ENCODE measurements around the gene ASTL. TPM values are rescaled to one million over a fixed set of nuclear protein-coding genes. Genes with fewer than 3 reads are reported as not detected.

Gene ASTL
- total RNA-seq, 2 experiments from 2014 or later: 2.5 to 2.8 TPM

DNA sequence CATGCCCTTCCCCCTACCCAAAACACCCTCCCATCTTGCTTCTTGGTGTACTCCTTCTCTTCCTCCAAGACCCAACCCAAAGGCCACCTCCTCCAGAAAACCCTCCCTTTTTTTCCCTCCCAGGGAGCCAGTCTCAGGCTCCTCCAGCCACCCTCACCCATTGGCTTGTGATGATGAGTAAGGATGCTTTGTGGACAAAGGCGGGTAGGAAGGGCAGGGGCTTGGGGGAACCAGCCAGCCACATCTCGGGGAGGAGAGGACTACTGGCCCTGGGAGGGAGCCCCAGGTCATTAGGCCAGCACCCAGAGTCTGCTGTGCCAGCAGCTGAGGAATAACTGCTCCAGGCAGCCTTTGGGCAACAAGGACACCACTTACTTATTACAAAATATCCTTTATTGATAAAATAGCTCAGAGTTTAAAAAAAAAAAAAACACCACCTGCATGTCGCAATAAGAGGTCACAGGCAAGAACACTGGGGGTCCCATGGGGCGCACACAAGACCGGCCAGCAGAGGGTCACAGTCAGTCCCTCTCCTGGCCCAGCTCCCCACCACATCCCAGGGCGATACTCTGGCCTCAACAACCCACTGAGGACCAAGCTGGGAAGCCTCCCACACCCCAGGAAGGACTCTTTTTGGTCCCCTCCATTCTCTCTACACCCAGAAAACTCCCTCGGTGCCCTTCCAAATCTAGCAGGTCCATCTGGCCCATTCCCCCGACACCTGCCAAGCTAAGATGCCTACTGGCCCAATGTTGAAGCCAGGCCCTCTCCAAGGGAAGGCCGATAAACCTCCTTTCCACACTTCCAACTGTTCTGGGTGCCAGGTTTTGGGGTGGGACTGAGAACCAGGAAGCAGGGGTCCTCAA is 25.6 kb downstream of the ASTL start:
- Mint-ChIP-seq H3K27me3 (peaks cover 6% of the 10 kb centered on the region), H3K36me3 (ENCODE audit: low read depth) (no peaks in the 10 kb centered on the region), H3K4me1 (peaks cover 5% of the 10 kb centered on the region), H3K27ac (no peak overlapping the region), H3K9me3 (ENCODE audit: low read depth) (no peaks in the 10 kb centered on the region), H3K4me3 (no peak overlapping the region)
- no peak for DNase-seq
- ChIA-PET POLR2A (interaction anchor here (0.7 kb wide), 1 partner anchor 488 kb away, joined by 3 read pairs; no protein-coding TSS in a partner anchor), CTCF (interaction anchor here (0.6 to 2.1 kb wide), 6 partner anchors 14 to 164 kb away, joined by 3 to 19 read pairs (median 3); partner anchors contain the start of gene ASTL)
- no peak for ATAC-seq
- intact Hi-C loops (cut with DNase I, micrococcal nuclease): loop anchor here in 1 of 2 experiments (10.0 kb wide), 1 partner anchor 108 kb away; no protein-coding TSS in a partner anchor

GRCh38 chr2:96111823-96112500 is 26.3 kb downstream of the ASTL start:
- H3K36me3 Mint-ChIP-seq (ENCODE audit: low read depth): no peaks in the 10 kb centered on the region
- H3K27me3 Mint-ChIP-seq: peaks cover 6% of the 10 kb centered on the region
- H3K27ac Mint-ChIP-seq: no peak overlapping the region
- no peak overlapping the region for H3K4me3 Mint-ChIP-seq
- ChIA-PET POLR2A (no interaction called here), CTCF (interaction anchor here (0.6 to 1.8 kb wide), 5 partner anchors 27 to 119 kb away, joined by 3 to 7 read pairs (median 5); partner anchors contain the start of gene ASTL)
- peaks cover 3% of the 10 kb centered on the region for H3K4me1 Mint-ChIP-seq
- ATAC-seq: peak; percentile 24
- peak; percentile 22 for DNase-seq
- H3K9me3 Mint-ChIP-seq (ENCODE audit: low read depth): no peaks in the 10 kb centered on the region
- intact Hi-C loops (cut with DNase I, micrococcal nuclease): loop anchor here in 1 of 2 experiments (10.0 kb wide), 1 partner anchor 107 kb away; no protein-coding TSS in a partner anchor

DNA sequence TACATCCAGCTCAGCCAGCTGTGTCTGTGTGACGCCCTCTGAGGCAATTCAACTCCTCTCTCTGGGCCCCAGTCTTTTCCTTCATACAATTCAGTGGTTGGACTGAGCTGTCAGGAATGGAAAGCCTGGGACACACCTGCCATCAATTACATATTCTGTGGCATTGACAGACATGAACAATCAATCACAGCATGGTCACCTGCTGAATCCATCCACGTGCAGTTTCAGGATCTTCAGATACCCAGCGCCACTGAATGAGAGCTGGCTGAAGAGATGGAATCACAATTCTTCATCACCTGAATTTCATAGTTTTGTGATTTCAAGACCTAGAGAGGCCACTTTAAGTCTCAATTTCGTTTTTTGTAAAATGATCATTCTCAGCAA is 27.1 kb downstream of the ASTL start:
- no peak for DNase-seq
- Mint-ChIP-seq H3K4me3 (no peak overlapping the region), H3K9me3 (ENCODE audit: low read depth) (peaks cover under 1% of the 10 kb centered on the region), H3K27ac (no peak overlapping the region), H3K36me3 (ENCODE audit: low read depth) (no peaks in the 10 kb centered on the region), H3K27me3 (peaks cover 6% of the 10 kb centered on the region), H3K4me1 (peaks cover 3% of the 10 kb centered on the region)
- ChIA-PET CTCF (interaction anchor here (0.6 to 1.8 kb wide), 3 partner anchors 64 to 119 kb away, joined by 3 to 7 read pairs (median 5); no protein-coding TSS in a partner anchor), POLR2A (no interaction called here)
- intact Hi-C loops (cut with DNase I, micrococcal nuclease): loop anchor here in 1 of 2 experiments (10.0 kb wide), 1 partner anchor 106 kb away; no protein-coding TSS in a partner anchor
- ATAC-seq: no peak

DNA sequence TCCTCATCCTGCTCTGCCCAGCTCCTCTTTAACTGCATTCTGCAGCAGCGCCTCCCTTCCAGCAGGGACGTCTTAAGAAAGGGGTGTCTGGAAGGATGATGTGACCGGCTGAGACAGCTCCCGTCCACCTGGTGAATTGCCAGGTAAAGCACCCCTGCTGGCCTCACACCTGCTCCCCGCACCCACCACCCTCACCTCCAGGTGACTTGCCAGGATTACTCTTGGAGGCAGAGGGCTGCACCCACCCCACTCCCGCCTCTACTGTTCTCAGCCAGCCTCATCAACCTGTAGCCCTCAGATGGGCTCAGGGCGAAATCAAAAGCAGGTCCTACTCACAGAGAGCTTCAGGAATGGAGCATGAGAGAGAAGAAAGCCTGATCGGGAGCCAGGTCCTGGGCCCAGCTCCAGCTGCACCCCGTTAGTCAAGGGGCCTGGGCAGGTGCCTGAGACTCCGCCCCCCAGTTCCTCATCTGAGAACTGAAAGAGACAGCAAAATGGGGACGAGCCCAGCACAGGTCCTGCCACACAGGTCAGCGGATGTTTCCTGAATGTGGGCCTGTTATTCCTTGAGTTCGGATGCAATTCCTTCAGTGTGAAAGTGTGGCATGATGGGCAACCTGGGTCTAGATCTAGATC is 27.6 kb downstream of the ASTL start:
- DNase-seq: no peak
- ChIA-PET CTCF (interaction anchor here (0.7 to 1.8 kb wide), 3 partner anchors 64 to 118 kb away, joined by 4 to 7 read pairs (median 5); no protein-coding TSS in a partner anchor), POLR2A (no interaction called here)
- Mint-ChIP-seq H3K4me3 (no peak overlapping the region), H3K36me3 (ENCODE audit: low read depth) (no peaks in the 10 kb centered on the region), H3K27me3 (peaks cover 4% of the 10 kb centered on the region), H3K4me1 (peaks cover 2% of the 10 kb centered on the region), H3K27ac (no peak overlapping the region), H3K9me3 (ENCODE audit: low read depth) (peaks cover 2% of the 10 kb centered on the region)
- intact Hi-C loops (cut with DNase I, micrococcal nuclease): loop anchor here in 1 of 2 experiments (10.0 kb wide), 1 partner anchor 106 kb away; no protein-coding TSS in a partner anchor
- ATAC-seq: no peak

DNA sequence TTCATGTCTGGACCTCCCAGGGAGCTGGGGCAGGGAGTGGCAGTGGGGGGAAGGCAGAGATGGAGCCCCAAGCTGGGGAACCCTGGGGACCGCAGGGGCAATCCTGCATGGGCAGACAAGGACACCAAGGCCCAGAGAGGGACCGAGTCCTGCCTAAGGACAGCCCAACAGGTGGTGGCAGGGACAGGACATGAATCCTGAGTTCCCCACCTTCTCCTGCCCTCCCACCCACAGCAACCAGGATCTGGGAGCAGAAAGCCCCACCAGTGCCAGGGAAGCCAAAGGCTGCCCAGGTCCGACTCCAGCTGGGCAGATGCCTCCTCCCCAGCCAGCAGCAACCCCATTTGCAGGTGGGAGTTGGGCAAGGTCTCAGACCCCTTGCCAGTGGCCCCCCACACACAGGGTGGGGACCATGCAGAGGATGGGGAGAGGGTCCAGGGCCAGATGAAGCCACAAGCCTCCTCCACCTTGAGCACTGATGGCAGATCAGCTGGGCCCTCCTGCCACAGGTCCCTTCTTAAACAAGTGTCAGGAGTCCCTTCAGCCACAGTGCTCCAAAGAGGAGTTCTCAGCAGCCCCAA is 28.3 kb downstream of the ASTL start:
- Mint-ChIP-seq H3K9me3 (ENCODE audit: low read depth) (peaks cover 8% of the 10 kb centered on the region), H3K4me3 (no peak overlapping the region), H3K4me1 (no peaks in the 10 kb centered on the region), H3K36me3 (ENCODE audit: low read depth) (peaks cover 5% of the 10 kb centered on the region), H3K27me3 (no peaks in the 10 kb centered on the region), H3K27ac (no peak overlapping the region)
- ChIA-PET POLR2A (no interaction called here), CTCF (interaction anchor here (0.6 to 0.7 kb wide), 2 partner anchors 29 to 89 kb away, joined by 3 to 4 read pairs; no protein-coding TSS in a partner anchor)
- DNase-seq (no peak), ATAC-seq (no peak)
- intact Hi-C loops (cut with DNase I, micrococcal nuclease): loop anchor here in 1 of 2 experiments (10.0 kb wide), 1 partner anchor 105 kb away; no protein-coding TSS in a partner anchor

- ChIA-PET CTCF (interaction anchor here (0.6 to 0.8 kb wide), 2 partner anchors 28 to 30 kb away, joined by 3 read pairs; no protein-coding TSS in a partner anchor), POLR2A (no interaction called here)
- DNase-seq (no peak), ATAC-seq (no peak)
- H3K36me3 Mint-ChIP-seq (ENCODE audit: low read depth): peaks cover 6% of the 10 kb centered on the region
- H3K9me3 Mint-ChIP-seq (ENCODE audit: low read depth): peaks cover 8% of the 10 kb centered on the region
- H3K27me3 Mint-ChIP-seq: no peaks in the 10 kb centered on the region
- H3K27ac Mint-ChIP-seq: no peak overlapping the region
- H3K4me1 Mint-ChIP-seq: no peaks in the 10 kb centered on the region
- H3K4me3 Mint-ChIP-seq: no peak overlapping the region
- intact Hi-C loops (cut with DNase I, micrococcal nuclease): no loop called here
These were observed 29.0 kb downstream of the ASTL start for GRCh38 chr2:96109361-96109680.

DNA sequence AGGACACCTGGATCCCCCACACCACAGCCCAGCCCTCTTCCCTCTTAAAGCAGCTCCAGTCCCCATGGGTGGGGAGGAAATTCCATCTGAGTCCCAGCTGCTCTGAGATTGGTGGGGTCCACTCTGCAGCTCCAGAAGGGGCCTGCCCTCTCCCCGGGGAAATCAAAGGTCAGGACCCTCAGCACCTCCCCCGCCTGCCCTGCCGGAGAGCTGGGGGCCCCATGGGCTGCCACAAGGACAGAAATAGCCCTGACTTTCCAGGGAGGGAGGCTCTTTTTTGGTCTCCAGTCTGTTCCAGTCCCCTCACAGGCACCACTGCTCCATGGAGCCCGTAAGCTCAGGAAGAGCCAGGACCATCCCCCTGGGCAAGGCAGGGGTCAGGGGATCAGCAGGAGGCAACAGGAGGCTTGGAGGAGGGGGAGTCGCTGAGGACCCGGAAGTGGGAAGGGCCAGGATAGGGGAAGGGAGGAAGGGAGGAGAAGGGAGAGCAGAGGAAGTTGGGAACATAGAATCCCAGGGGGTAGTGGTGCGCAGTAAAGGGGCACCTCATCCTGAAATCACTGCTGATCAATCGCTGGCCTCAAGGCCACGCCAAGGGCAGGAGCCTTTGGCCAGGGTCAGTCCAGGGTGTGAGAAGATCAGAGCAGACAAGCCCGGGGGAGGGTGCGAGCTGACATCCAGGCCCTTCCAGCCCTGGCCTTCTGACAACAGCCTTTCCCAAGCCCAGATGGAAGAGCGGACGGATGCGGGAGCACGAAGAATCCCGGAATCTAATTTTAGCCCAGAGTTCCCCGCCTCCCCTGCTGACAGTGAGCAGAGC is 29.6 kb downstream of the ASTL start:
- CTCF ChIA-PET: interaction anchor here (0.8 kb wide), 1 partner anchor 29 kb away, joined by 3 read pairs; no protein-coding TSS in a partner anchor
- intact Hi-C loops (cut with DNase I, micrococcal nuclease): no loop called here
- Mint-ChIP-seq H3K36me3 (ENCODE audit: low read depth) (peaks cover 6% of the 10 kb centered on the region), H3K27ac (no peak overlapping the region), H3K4me1 (no peaks in the 10 kb centered on the region), H3K9me3 (ENCODE audit: low read depth) (peaks cover 8% of the 10 kb centered on the region), H3K4me3 (no peak overlapping the region), H3K27me3 (no peaks in the 10 kb centered on the region)
- ATAC-seq: no peak
- POLR2A ChIA-PET: no interaction called here
- peak; percentile 1 for DNase-seq

- peak; percentile 2 for DNase-seq
These were observed 30.2 kb downstream of the ASTL start for GRCh38 chr2:96108151-96108540.

GRCh38 chr2:96107708-96108065 is 30.6 kb downstream of the ASTL start:
- peaks cover 8% of the 10 kb centered on the region for H3K9me3 Mint-ChIP-seq (ENCODE audit: low read depth)
- ChIA-PET POLR2A (no interaction called here), CTCF (no interaction called here)
- intact Hi-C loops (cut with DNase I, micrococcal nuclease): no loop called here
- peaks cover 6% of the 10 kb centered on the region for H3K36me3 Mint-ChIP-seq (ENCODE audit: low read depth)
- no peak for DNase-seq
- no peak for ATAC-seq
- H3K4me3 Mint-ChIP-seq: no peak overlapping the region
- no peaks in the 10 kb centered on the region for H3K4me1 Mint-ChIP-seq
- no peaks in the 10 kb centered on the region for H3K27me3 Mint-ChIP-seq
- H3K27ac Mint-ChIP-seq: no peak overlapping the region

More at GRCh38 chr2:96108151-96108540, 30.2 kb downstream of the ASTL start:
- intact Hi-C loops (cut with DNase I, micrococcal nuclease): no loop called here
- H3K27me3 Mint-ChIP-seq: no peaks in the 10 kb centered on the region
- no peaks in the 10 kb centered on the region for H3K4me1 Mint-ChIP-seq
- no peak for ATAC-seq
- peaks cover 8% of the 10 kb centered on the region for H3K9me3 Mint-ChIP-seq (ENCODE audit: low read depth)
- H3K36me3 Mint-ChIP-seq (ENCODE audit: low read depth): peaks cover 6% of the 10 kb centered on the region
- H3K4me3 Mint-ChIP-seq: no peak overlapping the region
- no peak overlapping the region for H3K27ac Mint-ChIP-seq
- POLR2A ChIA-PET: no interaction called here
- CTCF ChIA-PET: no interaction called here

- peaks cover 6% of the 10 kb centered on the region for H3K36me3 Mint-ChIP-seq (ENCODE audit: low read depth)
- intact Hi-C loops (cut with DNase I, micrococcal nuclease): no loop called here
- no peaks in the 10 kb centered on the region for H3K4me1 Mint-ChIP-seq
- H3K27ac Mint-ChIP-seq: no peak overlapping the region
- H3K27me3 Mint-ChIP-seq: no peaks in the 10 kb centered on the region
- peaks cover 8% of the 10 kb centered on the region for H3K9me3 Mint-ChIP-seq (ENCODE audit: low read depth)
- ChIA-PET POLR2A (no interaction called here), CTCF (interaction anchor here (1.5 kb wide), 1 partner anchor 9 kb away, joined by 6 read pairs; the partner anchor contains the start of gene ADRA2B)
- H3K4me3 Mint-ChIP-seq: no peak overlapping the region
- DNase-seq: no peak
- ATAC-seq: no peak
These were observed 31.2 kb downstream of the ASTL start for GRCh38 chr2:96106991-96107707.

All from activated CD4-positive, alpha-beta T cell treated with anti-CD3 and anti-CD28 coated beads for 36 hours (primary cell).